CD8-positive, alpha-beta memory T cell (primary cell): ENCODE measurements around the gene MAP1B. TPM values are rescaled to one million over a fixed set of nuclear protein-coding genes. Genes with fewer than 3 reads are reported as not detected.
A peak's percentile ranks its signal among the peaks of the same experiment; 100 is the strongest.

Experiments
- CTCF ChIA-PET: fragments of 350-600 bp; sonication (Branson Sonifier 250); formaldehyde crosslinking; loops from one replicate; lab custom pipeline; 2021; ENCODE audit warnings: antibody characterized with exemption; lab: Charles Lee
- POLR2A ChIA-PET: fragments of 350-600 bp; sonication (Branson Sonifier 250); formaldehyde crosslinking; loops from one replicate; lab custom pipeline; 2021; ENCODE audit warnings: antibody characterized with exemption; lab: Charles Lee
- DNase-seq, 5 donors: peaks; one replicate each; pipeline versions ENCODE4 v3.0.0 to v3.0.0-alpha.2; 2020 to 2022; ENCODE audit warnings: mixed read lengths in 1 of 5
- H3K27ac ChIP-seq: one replicate; pipeline ENCODE4 v1.7.0; 2013; ENCODE audit warnings: low read depth, mild to moderate bottlenecking, low read length, moderate library complexity
- H3K27me3 ChIP-seq: 2 replicates; pipeline ENCODE4 v1.7.0; 2013; ENCODE audit warnings: low read length, mild to moderate bottlenecking; ENCODE audit not compliant: insufficient read depth, poor library complexity, severe bottlenecking
- H3K36me3 ChIP-seq: 2 replicates; pipeline ENCODE4 v1.7.0; 2013; ENCODE audit warnings: mild to moderate bottlenecking, low read length, moderate library complexity; ENCODE audit not compliant: insufficient read depth
- H3K4me1 ChIP-seq: 2 replicates; pipeline ENCODE4 v1.7.0; 2013; ENCODE audit warnings: mild to moderate bottlenecking, low read length, moderate library complexity; ENCODE audit not compliant: insufficient read depth
- H3K4me3 ChIP-seq: 2 replicates; pipeline ENCODE4 v1.7.0; 2013; ENCODE audit warnings: mild to moderate bottlenecking, low read length
- H3K9me3 ChIP-seq: 2 replicates; pipeline ENCODE4 v1.7.0; 2013; ENCODE audit warnings: mild to moderate bottlenecking, low read length
- H3K27ac Mint-ChIP-seq, 8 donors: one replicate each; pipeline ENCODE4 v1.8.0; 2020 to 2021; ENCODE audit warnings: mixed read lengths in 8 of 8, mild to moderate bottlenecking in 6 of 8, inconsistent platforms in 3 of 8, moderate library complexity in 3 of 8
- H3K27me3 Mint-ChIP-seq, 2 donors: one replicate each; pipeline ENCODE4 v1.8.0; 2020 to 2021; ENCODE audit warnings: mixed read lengths in 2 of 2, mild to moderate bottlenecking in 1 of 2, moderate library complexity in 1 of 2
- H3K36me3 Mint-ChIP-seq, 3 donors: one replicate each; pipeline ENCODE4 v1.8.0; 2020 to 2021; ENCODE audit warnings: mixed read lengths in 3 of 3, inconsistent platforms in 1 of 3, mild to moderate bottlenecking in 1 of 3
- H3K4me1 Mint-ChIP-seq, 3 donors: one replicate each; pipeline ENCODE4 v1.8.0; 2020 to 2021; ENCODE audit warnings: mixed read lengths in 3 of 3, inconsistent platforms in 1 of 3, mild to moderate bottlenecking in 1 of 3
- H3K4me3 Mint-ChIP-seq, 7 donors: one replicate each; pipeline ENCODE4 v1.8.0; 2020 to 2021; ENCODE audit warnings: mixed read lengths in 7 of 7, mild to moderate bottlenecking in 6 of 7, moderate library complexity in 4 of 7, inconsistent platforms in 2 of 7
- H3K9me3 Mint-ChIP-seq, 5 donors: one replicate each; pipeline ENCODE4 v1.8.0; 2020 to 2022; ENCODE audit warnings: mixed read lengths in 5 of 5, mild to moderate bottlenecking in 3 of 5, moderate library complexity in 2 of 5, inconsistent platforms in 1 of 5
- polyA plus RNA-seq: library from polyadenylated mRNA; unstranded; fragments of 300-500 nt; fragmentation: Illumina TruSeq; gene quantifications from one replicate; pipeline ENCODE4 v1.2.3, GENCODE V29; 2021
- total RNA-seq, 2 experiments: library from RNA; stranded (reverse); gene quantifications; one replicate each; pipeline ENCODE4 v1.2.3, GENCODE V29; 2021

The MAP1B gene
- total RNA-seq (under 1 TPM; 0.13 to 0.18 TPM), polyA plus RNA-seq (0.16 TPM)

GRCh38 chr5:72107131-72107900 is at the start of gene MAP1B:
Gene MAP1B, plus strand, starts transcription at chr5:72107475. Its CDS starts 57 bp downstream, at chr5:72107532.
- H3K27ac Mint-ChIP-seq: no peak within 1 kb of the TSS

GRCh38 chr5:72057816-72058215 is 49.5 kb upstream of the MAP1B start:
- ChIA-PET POLR2A (no interaction called here), CTCF (no interaction called here)
- Mint-ChIP-seq H3K4me1 (no peaks in the 10 kb centered on the region), H3K36me3 (no peaks in the 10 kb centered on the region), H3K4me3 (no peak overlapping the region), H3K9me3 (no peaks in the 10 kb centered on the region), H3K27ac (no peak overlapping the region), H3K27me3 (peaks cover 2 to 13% of the 10 kb centered on the region in 2 donors)
- H3K27me3 ChIP-seq: no peaks in the 10 kb centered on the region
- H3K4me3 ChIP-seq: no peak overlapping the region
- H3K9me3 ChIP-seq: no peaks in the 10 kb centered on the region
- no peaks in the 10 kb centered on the region for H3K36me3 ChIP-seq
- no peaks in the 10 kb centered on the region for H3K4me1 ChIP-seq
- DNase-seq: no peak
- no peak overlapping the region for H3K27ac ChIP-seq

More at GRCh38 chr5:72107131-72107900, at the start of gene MAP1B:
- DNase-seq: no peak
- Histone ChIP-seq H3K27me3 (peaks cover 4% of the 10 kb centered on the region), H3K36me3 (no peaks in the 10 kb centered on the region), H3K9me3 (no peaks in the 10 kb centered on the region), H3K4me1 (no peaks in the 10 kb centered on the region), H3K27ac (no peak within 1 kb of the TSS), H3K4me3 (no peak within 1 kb of the TSS)
- H3K4me3 Mint-ChIP-seq: peak within 1 kb of the TSS in 5 of 7 donors; percentile 15 to 62 (median 49)
- POLR2A ChIA-PET: no interaction called here
- peaks cover 35 to 74% of the 10 kb centered on the region in 2 donors for H3K27me3 Mint-ChIP-seq
- H3K36me3 Mint-ChIP-seq: no peaks in the 10 kb centered on the region
- CTCF ChIA-PET: no interaction called here
- H3K4me1 Mint-ChIP-seq: peaks cover 6 to 18% (median 7%) of the 10 kb centered on the region in 3 donors
- H3K9me3 Mint-ChIP-seq: no peaks in the 10 kb centered on the region

DNA sequence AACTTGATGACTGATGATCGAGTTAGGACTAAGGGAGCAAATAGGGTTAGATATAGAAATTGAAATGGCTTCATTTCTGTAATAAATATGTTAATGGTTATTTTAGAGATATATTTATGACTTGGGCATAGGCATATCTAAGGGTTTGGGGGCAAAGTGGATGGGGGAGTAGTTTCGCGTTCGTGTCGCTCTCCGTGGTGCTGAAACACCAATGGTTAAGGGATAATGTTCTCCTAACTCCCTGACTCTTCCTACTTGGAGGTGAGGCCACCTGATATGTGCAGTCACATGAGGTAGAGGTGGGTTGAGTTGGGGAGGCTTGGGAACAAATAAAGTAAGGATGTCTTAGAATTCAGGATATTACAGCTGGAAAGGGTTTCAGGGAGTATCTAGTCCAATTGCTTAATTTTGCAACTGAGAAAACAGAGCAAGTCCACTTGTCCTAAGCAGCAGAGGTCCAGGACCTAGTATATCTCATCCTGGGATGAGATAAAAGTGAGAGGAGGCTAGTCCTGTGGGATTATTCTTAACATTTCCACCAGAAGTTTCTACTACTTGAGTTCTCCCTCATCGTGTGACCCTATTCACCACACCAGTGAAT is 44.0 kb upstream of the MAP1B start:
- H3K4me3 ChIP-seq: no peak overlapping the region
- H3K4me1 Mint-ChIP-seq: no peaks in the 10 kb centered on the region
- no peak overlapping the region for H3K27ac ChIP-seq
- ChIA-PET CTCF (no interaction called here), POLR2A (no interaction called here)
- H3K36me3 ChIP-seq: no peaks in the 10 kb centered on the region
- H3K27me3 Mint-ChIP-seq: peaks cover 7 to 25% of the 10 kb centered on the region in 2 donors
- peaks cover 0 to 1% (median 0%) of the 10 kb centered on the region in 3 donors for H3K36me3 Mint-ChIP-seq
- peaks cover 0 to 2% (median 0%) of the 10 kb centered on the region in 5 donors for H3K9me3 Mint-ChIP-seq
- no peak overlapping the region for H3K27ac Mint-ChIP-seq
- DNase-seq: no peak
- H3K9me3 ChIP-seq: no peaks in the 10 kb centered on the region
- no peaks in the 10 kb centered on the region for H3K4me1 ChIP-seq
- no peak overlapping the region for H3K4me3 Mint-ChIP-seq
- no peaks in the 10 kb centered on the region for H3K27me3 ChIP-seq

GRCh38 chr5:72064801-72065570 is 42.3 kb upstream of the MAP1B start:
- no peak for DNase-seq
- H3K4me1 ChIP-seq: no peaks in the 10 kb centered on the region
- peaks cover 0 to 1% (median 0%) of the 10 kb centered on the region in 3 donors for H3K36me3 Mint-ChIP-seq
- no peak overlapping the region for H3K4me3 Mint-ChIP-seq
- H3K27ac ChIP-seq: no peak overlapping the region
- peaks cover 0 to 2% (median 0%) of the 10 kb centered on the region in 5 donors for H3K9me3 Mint-ChIP-seq
- no peaks in the 10 kb centered on the region for H3K9me3 ChIP-seq
- H3K27me3 ChIP-seq: no peaks in the 10 kb centered on the region
- CTCF ChIA-PET: no interaction called here
- no peak overlapping the region for H3K4me3 ChIP-seq
- H3K36me3 ChIP-seq: no peaks in the 10 kb centered on the region
- POLR2A ChIA-PET: no interaction called here
- peaks cover 9 to 20% of the 10 kb centered on the region in 2 donors for H3K27me3 Mint-ChIP-seq
- H3K27ac Mint-ChIP-seq: no peak overlapping the region
- H3K4me1 Mint-ChIP-seq: no peaks in the 10 kb centered on the region

DNA sequence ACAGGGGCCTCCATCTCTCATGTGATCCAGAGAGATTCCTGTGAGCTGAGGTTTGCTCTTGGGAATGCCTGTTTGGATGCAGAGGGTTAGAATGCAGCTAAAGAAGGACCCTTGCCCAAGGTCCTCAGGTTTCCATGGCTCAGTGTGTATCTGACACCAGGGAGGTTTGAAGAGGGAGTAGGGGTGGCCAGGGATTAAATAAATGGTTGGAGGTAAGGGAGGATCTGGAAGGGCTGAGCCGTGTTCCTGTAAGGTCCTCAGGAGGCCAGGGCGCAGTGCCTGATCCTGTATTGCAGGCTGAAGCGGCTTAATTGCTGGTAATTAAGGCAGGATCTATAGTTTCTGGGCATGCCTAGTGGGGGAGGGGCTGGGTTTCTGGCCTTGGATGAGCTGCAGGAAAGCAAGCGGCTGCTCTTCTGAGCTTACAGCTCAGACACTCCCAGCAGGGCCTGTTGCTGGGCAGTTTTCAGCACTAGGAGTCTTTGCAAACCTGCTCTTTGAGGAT is 41.5 kb upstream of the MAP1B start:
- H3K27me3 ChIP-seq: no peaks in the 10 kb centered on the region
- peaks cover 12 to 25% of the 10 kb centered on the region in 2 donors for H3K27me3 Mint-ChIP-seq
- no peak overlapping the region for H3K27ac Mint-ChIP-seq
- H3K9me3 ChIP-seq: no peaks in the 10 kb centered on the region
- ChIA-PET POLR2A (no interaction called here), CTCF (no interaction called here)
- H3K36me3 Mint-ChIP-seq: peaks cover 0 to 1% (median 0%) of the 10 kb centered on the region in 3 donors
- H3K4me1 Mint-ChIP-seq: no peaks in the 10 kb centered on the region
- DNase-seq: no peak
- peaks cover 0 to 2% (median 0%) of the 10 kb centered on the region in 5 donors for H3K9me3 Mint-ChIP-seq
- H3K4me3 Mint-ChIP-seq: no peak overlapping the region
- H3K4me1 ChIP-seq: no peaks in the 10 kb centered on the region
- no peak overlapping the region for H3K27ac ChIP-seq
- no peaks in the 10 kb centered on the region for H3K36me3 ChIP-seq
- no peak overlapping the region for H3K4me3 ChIP-seq

GRCh38 chr5:72066705-72067107 is 40.6 kb upstream of the MAP1B start:
- H3K4me3 ChIP-seq: no peak overlapping the region
- H3K27me3 Mint-ChIP-seq: peaks cover 12 to 28% of the 10 kb centered on the region in 2 donors
- ChIA-PET CTCF (no interaction called here), POLR2A (no interaction called here)
- H3K36me3 ChIP-seq: no peaks in the 10 kb centered on the region
- no peaks in the 10 kb centered on the region for H3K4me1 ChIP-seq
- no peak overlapping the region for H3K27ac Mint-ChIP-seq
- no peaks in the 10 kb centered on the region for H3K9me3 ChIP-seq
- no peak overlapping the region for H3K27ac ChIP-seq
- peaks cover 0 to 2% (median 0%) of the 10 kb centered on the region in 5 donors for H3K9me3 Mint-ChIP-seq
- H3K4me1 Mint-ChIP-seq: no peaks in the 10 kb centered on the region
- no peak for DNase-seq
- no peak overlapping the region for H3K4me3 Mint-ChIP-seq
- no peaks in the 10 kb centered on the region for H3K27me3 ChIP-seq
- H3K36me3 Mint-ChIP-seq: peaks cover 0 to 1% (median 0%) of the 10 kb centered on the region in 3 donors

DNA sequence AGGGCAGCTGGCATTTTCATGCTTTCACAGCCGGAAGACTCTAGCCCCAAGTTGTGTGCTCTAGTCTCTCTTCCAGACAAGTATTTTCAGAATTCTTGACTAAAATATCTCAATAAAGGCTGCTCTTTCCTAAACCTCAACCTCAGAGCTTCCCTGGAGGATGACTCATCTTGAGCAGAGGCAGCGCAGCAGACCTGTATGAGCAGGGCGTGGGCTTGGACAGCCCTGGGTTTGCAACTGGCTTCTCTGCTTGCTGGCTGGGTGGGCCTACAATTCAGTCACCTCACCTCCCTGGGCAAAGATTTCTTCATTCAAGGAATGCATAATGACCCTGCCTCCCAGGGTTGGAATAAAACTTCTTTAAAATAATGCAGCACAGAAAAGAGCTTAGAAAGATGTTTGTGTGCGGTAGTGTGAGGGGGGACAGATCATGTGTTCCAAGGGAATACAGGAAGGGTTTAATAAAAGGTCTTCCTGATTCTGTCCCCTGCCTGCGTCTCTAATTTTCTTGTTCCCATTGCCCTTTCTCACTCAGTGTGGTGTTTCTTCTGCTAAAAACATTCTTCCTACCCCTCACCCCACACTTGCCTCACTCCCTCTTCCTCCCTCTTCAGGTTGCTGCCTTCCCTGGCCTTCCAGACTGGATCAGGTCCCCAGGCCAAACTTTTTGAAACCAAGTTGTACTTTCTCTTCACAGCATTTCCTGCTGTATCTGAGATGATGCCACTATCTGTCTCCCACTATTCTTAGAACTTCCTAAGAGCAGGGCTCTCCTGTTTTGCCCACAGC is 39.4 kb upstream of the MAP1B start:
- H3K4me3 ChIP-seq: no peak overlapping the region
- H3K27ac ChIP-seq: no peak overlapping the region
- Mint-ChIP-seq H3K4me1 (no peaks in the 10 kb centered on the region), H3K27me3 (peaks cover 14 to 28% of the 10 kb centered on the region in 2 donors), H3K4me3 (no peak overlapping the region), H3K9me3 (peaks cover 0 to 2% (median 0%) of the 10 kb centered on the region in 5 donors), H3K36me3 (peaks cover 0 to 1% (median 0%) of the 10 kb centered on the region in 3 donors), H3K27ac (no peak overlapping the region)
- no peaks in the 10 kb centered on the region for H3K9me3 ChIP-seq
- no peaks in the 10 kb centered on the region for H3K27me3 ChIP-seq
- DNase-seq: no peak
- H3K36me3 ChIP-seq: no peaks in the 10 kb centered on the region
- ChIA-PET CTCF (no interaction called here), POLR2A (no interaction called here)
- H3K4me1 ChIP-seq: no peaks in the 10 kb centered on the region
